Loucy (cell line): ENCODE results near the gene LTB4R2.

ENCODE experiments used
- H2AFZ ChIP-seq: fragments of 200-600 bp; sonication (generic); 2 replicates; pipeline ENCODE4 v1.6.0; 2016; ENCODE audit warnings: antibody characterized with exemption, mild to moderate bottlenecking, low read length, moderate library complexity
- H3F3A ChIP-seq: fragments of 200-600 bp; 2 replicates; pipeline ENCODE4 v1.6.0; 2016; ENCODE audit warnings: antibody characterized with exemption, low read depth, mild to moderate bottlenecking
- H3K27me3 ChIP-seq: fragments of 200-600 bp; sonication (generic); 2 replicates; pipeline ENCODE4 v1.6.1; 2014; ENCODE audit warnings: low read length, mild to moderate bottlenecking; ENCODE audit not compliant: insufficient read depth, poor library complexity, severe bottlenecking
- H3K36me3 ChIP-seq: fragments of 200-600 bp; sonication (generic); 2 replicates; pipeline ENCODE4 v1.6.1; 2016; ENCODE audit warnings: low read length; ENCODE audit not compliant: insufficient read depth
- H3K4me1 ChIP-seq: fragments of 200-600 bp; sonication (generic); 2 replicates; pipeline ENCODE4 v1.5.1; 2014; ENCODE audit warnings: low read length, mild to moderate bottlenecking; ENCODE audit not compliant: insufficient read depth, poor library complexity, severe bottlenecking
- H3K4me2 ChIP-seq: fragments of 200-600 bp; sonication (generic); 2 replicates; pipeline ENCODE4 v1.6.0; 2014; ENCODE audit warnings: antibody characterized with exemption, low read length, low read depth, mild to moderate bottlenecking; ENCODE audit not compliant: poor library complexity, severe bottlenecking
- H3K4me3 ChIP-seq: fragments of 200-600 bp; sonication (generic); 2 replicates; pipeline ENCODE4 v1.5.1; 2014; ENCODE audit warnings: low read length, mild to moderate bottlenecking, mixed read lengths; ENCODE audit not compliant: poor library complexity, severe bottlenecking
- H3K79me2 ChIP-seq: fragments of 200-600 bp; sonication (generic); 2 replicates; pipeline ENCODE4 v1.6.1; 2014; ENCODE audit warnings: low read length; ENCODE audit not compliant: insufficient read depth
- H3K9ac ChIP-seq: fragments of 200-600 bp; sonication (generic); 2 replicates; pipeline ENCODE4 v1.6.0; 2014; ENCODE audit warnings: mild to moderate bottlenecking, low read depth, low read length, moderate library complexity; ENCODE audit not compliant: poor library complexity, severe bottlenecking
- H3K9me2 ChIP-seq: fragments of 200-600 bp; sonication (generic); replicated peaks from 2 replicates; pipeline ENCODE4 v1.6.1; 2016; ENCODE audit warnings: low read depth, low read length, mixed read lengths
- H3K9me3 ChIP-seq: fragments of 200-600 bp; sonication (generic); 2 replicates; pipeline ENCODE4 v1.6.1; 2014; ENCODE audit warnings: mild to moderate bottlenecking, antibody characterized with exemption, low read length, low read depth; ENCODE audit not compliant: insufficient read depth
- H4K20me1 ChIP-seq: fragments of 200-600 bp; sonication (generic); 2 replicates; pipeline ENCODE4 v1.6.0; 2014; ENCODE audit warnings: antibody characterized with exemption, low read length, mild to moderate bottlenecking; ENCODE audit not compliant: insufficient read depth, poor library complexity, severe bottlenecking
- CTCF ChIP-seq: fragments of 200-600 bp; sonication (generic); conservative IDR thresholded peaks from 2 replicates; pipeline ENCODE4 v1.5.1; 2014; ENCODE audit warnings: mild to moderate bottlenecking, antibody characterized with exemption, low read length
- EZH2phosphoT487 ChIP-seq: fragments of 200-600 bp; IDR thresholded peaks from 2 replicates; pipeline ENCODE4 v1.6.1; 2018; ENCODE audit warnings: antibody characterized with exemption, mild to moderate bottlenecking, moderate library complexity, borderline replicate concordance

LTB4R2 gene

DNA sequence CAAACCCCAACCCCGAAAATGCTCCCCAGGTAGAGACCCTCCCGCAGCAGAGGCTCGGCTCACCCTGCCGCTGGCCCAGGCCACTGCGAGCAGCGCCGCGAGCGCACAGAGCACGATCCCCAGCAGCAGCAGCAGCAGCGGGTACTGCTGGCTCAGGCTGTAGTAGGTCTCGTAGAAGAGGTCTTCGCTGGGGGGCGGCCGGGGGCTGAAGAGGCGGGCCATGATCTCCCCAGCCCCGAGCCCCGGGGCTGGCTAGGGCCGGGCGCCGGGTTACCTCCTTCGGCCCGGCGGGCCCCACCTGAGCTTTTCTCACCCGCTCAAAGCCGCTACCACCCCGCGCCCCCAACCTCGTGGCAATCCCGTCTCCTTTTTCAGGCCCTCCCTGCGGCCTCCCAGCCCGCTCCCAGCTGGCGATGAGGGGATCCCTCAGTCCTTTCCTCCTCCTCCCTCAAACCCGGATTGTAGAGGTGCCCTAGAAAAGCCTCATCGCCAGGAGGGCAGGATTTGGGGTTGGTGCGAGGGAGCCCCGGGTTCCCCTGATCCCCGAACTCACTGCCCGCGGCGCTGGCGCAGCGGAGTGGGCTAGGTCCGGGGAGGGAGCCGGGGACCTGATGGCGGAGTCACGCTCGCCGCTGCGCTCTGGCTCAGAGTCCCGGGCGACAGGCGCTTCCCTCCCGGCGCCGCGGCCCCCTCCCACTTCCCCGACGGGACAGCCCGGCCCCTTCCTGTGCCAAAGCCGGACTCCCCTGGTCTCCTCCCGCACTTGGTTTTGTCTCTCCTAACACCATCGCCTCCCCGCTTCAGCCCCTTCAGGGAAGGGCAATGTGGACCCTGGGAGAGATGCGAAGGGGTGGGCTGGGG, 24.7 kb downstream of the LTB4R2 start, which contains the start of gene ADCY4:
TSS of gene ADCY4 (minus strand) at position 641 of the 861 bp plus-strand sequence. CDS start at position 222, 419 bp downstream.
- Histone ChIP-seq H3K4me3 (peak within 1 kb of the TSS; percentile 67), H3K4me2 (peak within 1 kb of the TSS; percentile 78), H3K9ac (peak within 1 kb of the TSS; percentile 69), H3K9me3 (no peaks in the 10 kb centered on the region), H3F3A (no peaks in the 10 kb centered on the region), H3K27me3 (no peaks in the 10 kb centered on the region), H3K79me2 (peaks cover 6% of the 10 kb centered on the region; the same call in 1 of the 2 replicates), H4K20me1 (no peaks in the 10 kb centered on the region), H3K36me3 (no peaks in the 10 kb centered on the region), H2AFZ (peak within 1 kb of the TSS; percentile 47; the same call in 1 of the 2 replicates), H3K4me1 (peaks cover 57% of the 10 kb centered on the region), H3K9me2 (no peaks in the 10 kb centered on the region)
- TF ChIP-seq EZH2phosphoT487 (no peak), CTCF (no peak)

DNA sequence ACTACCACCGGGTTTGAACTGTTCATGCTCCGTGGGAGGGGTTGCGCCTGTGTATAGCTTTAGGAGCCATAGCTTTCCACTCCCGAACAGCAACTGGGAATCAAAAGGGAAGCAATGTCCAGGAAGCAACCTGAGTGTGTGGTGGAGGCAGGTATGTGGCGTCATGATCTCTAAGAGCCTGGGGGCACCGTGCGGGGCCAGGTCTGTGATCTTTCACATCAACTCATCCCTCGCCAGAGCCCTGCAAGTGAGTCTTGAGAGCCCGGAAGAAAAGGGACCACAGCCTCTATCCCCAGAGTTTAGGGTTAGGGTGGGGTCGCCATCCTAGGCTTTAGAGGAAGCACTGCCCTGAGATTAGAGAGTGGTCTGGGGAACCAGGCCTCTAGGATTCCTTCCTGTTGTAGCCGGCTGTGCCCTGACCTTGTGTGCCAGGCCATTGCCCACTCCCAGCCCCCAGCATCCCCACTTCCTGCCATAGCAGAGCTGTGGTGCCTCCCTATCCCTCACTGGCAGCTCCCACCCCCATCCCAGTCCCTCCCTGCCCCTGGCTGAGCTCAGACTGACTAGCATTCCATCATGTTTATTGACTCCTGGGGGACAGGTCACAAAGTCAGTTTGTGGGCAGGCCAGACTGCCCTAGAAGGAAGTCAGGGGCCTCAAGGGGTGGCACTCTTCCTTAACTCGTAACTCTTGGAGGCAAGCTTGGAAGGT, 25.7 kb downstream of the LTB4R2 start:
- H3K27me3 ChIP-seq = no peaks in the 10 kb centered on the region

More for the DNA sequence above, 25.7 kb downstream of the LTB4R2 start:
- peak overlapping the region; percentile 19; the same call in 1 of the 2 replicates for H2AFZ ChIP-seq
- peaks cover 6% of the 10 kb centered on the region; the same call in 1 of the 2 replicates for H3K79me2 ChIP-seq
- H3K4me3 ChIP-seq = peak overlapping the region; percentile 50
- TF ChIP-seq EZH2phosphoT487 (no peak), CTCF (no peak)
- H3K9me2 ChIP-seq = no peaks in the 10 kb centered on the region
- peak overlapping the region; percentile 69 for H3K9ac ChIP-seq
- H3K9me3 ChIP-seq = no peaks in the 10 kb centered on the region
- H3K4me2 ChIP-seq = peak overlapping the region; percentile 72
- H3K36me3 ChIP-seq = no peaks in the 10 kb centered on the region
- peaks cover 57% of the 10 kb centered on the region for H3K4me1 ChIP-seq
- no peaks in the 10 kb centered on the region for H4K20me1 ChIP-seq
- H3F3A ChIP-seq = no peaks in the 10 kb centered on the region
